GM23248 (cell line): ENCODE measurements around the gene PRDX4. TPM values are rescaled to one million over a fixed set of nuclear protein-coding genes. Genes with fewer than 3 reads are reported as not detected.

Experiments
- DNase-seq: peaks from one replicate; pipeline ENCODE4 v3.0.0-alpha.2; 2015
- H2AFZ ChIP-seq: fragments of 200-600 bp; sonication (generic); 2 replicates; pipeline ENCODE4 v1.6.1; 2016; ENCODE audit warnings: antibody characterized with exemption
- H3F3A ChIP-seq: fragments of 200-600 bp; sonication (generic); 2 replicates; pipeline ENCODE4 v1.6.1; 2016; ENCODE audit warnings: mild to moderate bottlenecking, antibody characterized with exemption, mixed run types; ENCODE audit not compliant: insufficient read depth
- H3K27ac ChIP-seq: fragments of 200-600 bp; sonication (generic); 2 replicates; pipeline ENCODE4 v1.5.1; 2016; ENCODE audit warnings: mild to moderate bottlenecking
- H3K27me3 ChIP-seq: fragments of 200-600 bp; sonication (generic); replicated peaks from 2 replicates; pipeline ENCODE4 v1.6.1; 2016; ENCODE audit warnings: mild to moderate bottlenecking; ENCODE audit not compliant: insufficient read depth
- H3K36me3 ChIP-seq: fragments of 200-600 bp; sonication (generic); 2 replicates; pipeline ENCODE4 v1.6.1; 2016; ENCODE audit warnings: low read depth, mild to moderate bottlenecking
- H3K4me1 ChIP-seq: fragments of 200-600 bp; sonication (generic); 2 replicates; pipeline ENCODE4 v1.6.1; 2016; ENCODE audit warnings: mild to moderate bottlenecking; ENCODE audit not compliant: insufficient read depth
- H3K4me2 ChIP-seq: fragments of 200-600 bp; sonication (generic); one replicate; pipeline ENCODE4 v1.6.1; 2016; ENCODE audit warnings: mild to moderate bottlenecking; ENCODE audit not compliant: unreplicated experiment
- H3K4me3 ChIP-seq: fragments of 200-600 bp; sonication (generic); 2 replicates; pipeline ENCODE4 v1.5.1; 2016; ENCODE audit warnings: mild to moderate bottlenecking
- H3K79me2 ChIP-seq: fragments of 200-600 bp; sonication (generic); 2 replicates; pipeline ENCODE4 v1.6.1; 2016; ENCODE audit warnings: mild to moderate bottlenecking; ENCODE audit not compliant: insufficient read depth
- H3K9ac ChIP-seq: fragments of 200-600 bp; sonication (generic); 2 replicates; pipeline ENCODE4 v1.6.1; 2016; ENCODE audit warnings: mild to moderate bottlenecking
- H3K9me2 ChIP-seq: fragments of 200-600 bp; sonication (generic); 2 replicates; pipeline ENCODE4 v1.6.1; 2016; ENCODE audit warnings: mixed run types, mild to moderate bottlenecking, moderate library complexity; ENCODE audit not compliant: insufficient read depth
- H3K9me3 ChIP-seq: fragments of 200-600 bp; sonication (generic); one replicate; pipeline ENCODE4 v1.6.1; 2017; ENCODE audit warnings: low read depth
- H4K20me1 ChIP-seq: fragments of 200-600 bp; sonication (generic); 2 replicates; pipeline ENCODE4 v1.6.0; 2016; ENCODE audit not compliant: insufficient read depth
- EZH2 ChIP-seq: fragments of 200-600 bp; sonication (generic); IDR thresholded peaks from 2 replicates; pipeline ENCODE4 v1.6.1; 2018; ENCODE audit warnings: antibody characterized with exemption, mild to moderate bottlenecking; ENCODE audit not compliant: insufficient read depth, poor library complexity, severe bottlenecking
- EZH2phosphoT487 ChIP-seq: fragments of 200-600 bp; sonication (generic); IDR thresholded peaks from 2 replicates; pipeline ENCODE4 v1.6.1; 2018; ENCODE audit warnings: antibody characterized with exemption, moderate library complexity, mild to moderate bottlenecking, low read depth; ENCODE audit not compliant: insufficient read depth
- WGBS, 2 experiments: methylation state at CpG; one replicate each; pipeline ENCODE4 v1.1.6; 2015 to 2017; ENCODE audit warnings: low lambda C conversion rate in 2 of 2, low coverage in 1 of 2; ENCODE audit errors: missing lambda C conversion rate in 2 of 2; 5-methylcytosine and 5-hydroxymethylcytosine counted together
- in situ Hi-C: fragments of 300-500 bp; cut with MboI; formaldehyde crosslinking; loops from 2 replicates; pipeline ENCODE4 v1.15.0; 2020
- polyA plus RNA-seq: library from polyadenylated mRNA; unstranded; fragments of >200 nt; fragmentation: Nextera tagmentation; extraction: Ambion mirVana; gene quantifications from 2 replicates; pipeline ENCODE4 v1.2.1, GENCODE V29; 2016
- total RNA-seq: library from RNA; depleted of rRNA; stranded (reverse); fragments of >200 nt; shearing (Covaris generic); gene quantifications from 2 replicates; pipeline ENCODE4 v1.2.3, GENCODE V29; 2014

PRDX4 gene
- total and polyA plus RNA-seq, 2 experiments from 2014 or later = 571 to 679 TPM

DNA sequence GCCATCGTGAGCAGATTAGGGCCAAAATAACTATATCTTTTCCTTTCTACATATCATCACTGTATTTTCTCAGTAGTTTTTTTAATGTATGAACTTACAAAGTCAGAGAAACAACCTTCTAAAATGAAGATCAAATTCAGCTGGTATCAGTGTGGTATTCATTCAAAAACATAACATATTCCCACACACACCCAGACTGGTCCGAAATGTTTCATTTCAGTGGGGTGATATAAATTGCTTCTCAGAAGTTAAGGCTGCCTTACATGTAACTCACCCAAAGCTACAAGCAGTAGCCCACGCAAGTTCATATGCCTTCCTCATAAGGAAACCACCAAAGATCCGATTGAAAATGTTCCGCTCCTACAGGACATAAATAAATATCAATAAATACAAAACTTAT, 37.9 kb downstream of the PRDX4 start:
- Histone ChIP-seq H2AFZ (no peak overlapping the region), H3K4me2 (no peak overlapping the region), H3F3A (no peaks in the 10 kb centered on the region; the same call in 1 of the 2 replicates), H3K27me3 (no peaks in the 10 kb centered on the region), H3K27ac (no peak overlapping the region), H3K36me3 (peaks cover 27% of the 10 kb centered on the region), H3K9ac (no peak overlapping the region), H4K20me1 (no peaks in the 10 kb centered on the region), H3K9me3 (no peaks in the 10 kb centered on the region), H3K79me2 (peaks cover 6% of the 10 kb centered on the region; the same call in 1 of the 2 replicates), H3K9me2 (no peaks in the 10 kb centered on the region), H3K4me3 (no peak overlapping the region), H3K4me1 (no peaks in the 10 kb centered on the region)
- WGBS, 2 experiments = 75 to 77% methylated on average over 4 to 5 of the region's 5 CpGs
- in situ Hi-C loops = no loop called here
- no peak for TF ChIP-seq EZH2
- TF ChIP-seq EZH2phosphoT487 = no peak
- DNase-seq = no peak

DNA sequence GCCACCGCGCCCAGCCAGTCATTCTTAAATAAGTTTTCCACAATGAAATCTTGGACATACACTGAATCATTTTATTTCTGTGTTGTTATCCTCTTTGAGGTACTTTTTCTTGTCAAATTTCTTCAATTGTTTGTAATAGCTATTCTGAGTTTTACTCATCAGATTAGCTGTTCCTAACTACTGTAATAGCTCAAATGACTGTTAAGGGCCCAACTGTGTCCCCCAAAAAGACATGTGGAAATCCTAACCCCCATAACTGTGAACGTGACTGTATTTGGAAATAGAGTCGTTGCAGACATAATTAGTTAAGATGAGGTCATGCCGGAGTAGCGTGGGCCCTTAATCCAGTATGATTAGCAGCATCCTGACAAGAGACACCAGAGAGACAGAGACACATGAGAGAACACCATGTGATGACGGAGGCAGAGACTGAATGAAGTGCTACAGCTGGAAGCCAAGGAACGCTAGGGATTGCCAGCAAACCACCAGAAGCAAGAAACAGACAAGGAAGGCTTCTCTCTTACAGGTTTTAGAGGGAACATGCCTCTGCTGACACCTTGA, 52.9 kb downstream of the PRDX4 start:
- no peaks in the 10 kb centered on the region for H3K9me3 ChIP-seq
- H3K36me3 ChIP-seq = peaks cover 9% of the 10 kb centered on the region; the same call in 1 of the 2 replicates
- no peaks in the 10 kb centered on the region for H3K27me3 ChIP-seq
- H3K4me3 ChIP-seq = no peak overlapping the region
- H3K9me2 ChIP-seq = no peaks in the 10 kb centered on the region
- 69 to 71% methylated on average over 8 of the region's 8 CpGs for WGBS, 2 experiments
- H3K4me2 ChIP-seq = no peak overlapping the region
- DNase-seq = no peak
- no peak overlapping the region for H3K27ac ChIP-seq
- no peak overlapping the region for H2AFZ ChIP-seq
- H3K79me2 ChIP-seq = no peaks in the 10 kb centered on the region
- H3K4me1 ChIP-seq = no peaks in the 10 kb centered on the region
- no peaks in the 10 kb centered on the region for H3F3A ChIP-seq
- H4K20me1 ChIP-seq = no peaks in the 10 kb centered on the region
- TF ChIP-seq EZH2phosphoT487 (no peak), EZH2 (no peak)
- no peak overlapping the region for H3K9ac ChIP-seq
- in situ Hi-C loops = no loop called here

DNA sequence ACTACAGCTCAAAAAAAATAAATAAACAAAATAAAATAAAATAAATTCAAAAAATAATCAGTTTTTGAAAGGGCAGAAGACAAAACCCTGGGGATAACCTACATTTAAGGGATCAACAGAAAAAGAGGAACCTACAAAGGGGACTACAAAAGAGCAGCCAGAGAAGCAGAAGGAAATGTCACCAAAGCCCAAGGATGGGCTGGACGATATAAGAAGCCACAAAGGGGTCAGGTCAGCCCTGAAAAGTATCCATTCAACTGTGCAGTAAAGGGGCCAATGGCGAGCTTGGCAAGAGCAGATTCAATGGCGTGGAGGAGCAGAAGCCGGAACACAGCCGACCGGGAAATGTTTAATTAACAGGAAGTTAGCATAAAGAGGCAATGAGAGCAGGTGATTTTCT, 58.9 kb downstream of the PRDX4 start:
- no peaks in the 10 kb centered on the region for H3K4me1 ChIP-seq
- H2AFZ ChIP-seq = no peak overlapping the region
- in situ Hi-C loops = no loop called here
- peaks cover 22% of the 10 kb centered on the region; the same call in 1 of the 2 replicates for H3K79me2 ChIP-seq
- no peaks in the 10 kb centered on the region for H3K9me2 ChIP-seq
- no peak for TF ChIP-seq EZH2
- TF ChIP-seq EZH2phosphoT487 = no peak
- no peak overlapping the region for H3K9ac ChIP-seq
- DNase-seq = no peak
- H3K4me3 ChIP-seq = no peak overlapping the region
- H3K9me3 ChIP-seq = no peaks in the 10 kb centered on the region
- H3K4me2 ChIP-seq = no peak overlapping the region
- WGBS, 2 experiments = 94 to 98% methylated on average over 6 of the region's 6 CpGs
- no peaks in the 10 kb centered on the region for H3K27me3 ChIP-seq
- H3F3A ChIP-seq = no peaks in the 10 kb centered on the region
- no peak overlapping the region for H3K27ac ChIP-seq
- no peaks in the 10 kb centered on the region for H4K20me1 ChIP-seq
- H3K36me3 ChIP-seq = peaks cover 18% of the 10 kb centered on the region; the same call in 1 of the 2 replicates

DNA sequence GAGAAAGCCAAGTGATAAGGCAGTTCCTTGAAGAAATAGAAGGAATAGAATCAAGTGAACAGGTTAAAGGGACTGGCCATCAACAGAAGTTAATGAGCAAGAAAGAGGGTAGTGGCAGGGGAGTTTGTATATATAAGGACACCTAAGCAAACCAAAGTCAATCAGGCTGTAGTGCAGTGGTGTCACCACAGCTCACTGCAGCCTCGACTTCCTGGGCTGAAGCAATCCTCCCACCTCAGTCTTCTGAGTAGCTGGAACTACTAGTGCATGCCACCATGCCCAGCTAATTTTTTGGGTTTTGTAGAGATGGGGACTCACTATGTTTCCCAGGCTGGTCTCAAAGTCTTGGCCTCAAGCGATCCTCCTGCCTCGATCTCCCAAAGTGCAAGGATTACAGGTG, 59.9 kb downstream of the PRDX4 start:
- Histone ChIP-seq H3K27me3 (no peaks in the 10 kb centered on the region), H3K9me2 (no peaks in the 10 kb centered on the region), H3K4me2 (no peak overlapping the region), H3F3A (no peaks in the 10 kb centered on the region), H3K36me3 (peaks cover 9% of the 10 kb centered on the region; the same call in 1 of the 2 replicates), H2AFZ (no peak overlapping the region), H4K20me1 (no peaks in the 10 kb centered on the region), H3K9ac (no peak overlapping the region), H3K79me2 (peaks cover 30% of the 10 kb centered on the region), H3K4me1 (no peaks in the 10 kb centered on the region), H3K9me3 (no peaks in the 10 kb centered on the region), H3K4me3 (no peak overlapping the region), H3K27ac (no peak overlapping the region)
- DNase-seq = no peak
- in situ Hi-C loops = no loop called here
- WGBS, 2 experiments = 88 to 97% methylated on average over 3 of the region's 3 CpGs
- TF ChIP-seq EZH2 (no peak), EZH2phosphoT487 (no peak)
